Activated CD8-positive, alpha-beta memory T cell treated with anti-CD3 and anti-CD28 coated beads, Interleukin-2, amount 50 U/mL, for 24 hours (primary cell): ENCODE data around the gene SRSF9.
"Not testable (repeated sequence)": the region's sequence is repeated elsewhere in the genome, so short reads cannot be mapped to it uniquely, and the experiment has no call there.

ENCODE experiments used
- DNase-seq: peaks from one replicate; pipeline ENCODE4 v3.0.0-alpha.2; 2020; ENCODE audit errors: extremely low read depth

Gene SRSF9, protein sequence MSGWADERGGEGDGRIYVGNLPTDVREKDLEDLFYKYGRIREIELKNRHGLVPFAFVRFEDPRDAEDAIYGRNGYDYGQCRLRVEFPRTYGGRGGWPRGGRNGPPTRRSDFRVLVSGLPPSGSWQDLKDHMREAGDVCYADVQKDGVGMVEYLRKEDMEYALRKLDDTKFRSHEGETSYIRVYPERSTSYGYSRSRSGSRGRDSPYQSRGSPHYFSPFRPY

DNA sequence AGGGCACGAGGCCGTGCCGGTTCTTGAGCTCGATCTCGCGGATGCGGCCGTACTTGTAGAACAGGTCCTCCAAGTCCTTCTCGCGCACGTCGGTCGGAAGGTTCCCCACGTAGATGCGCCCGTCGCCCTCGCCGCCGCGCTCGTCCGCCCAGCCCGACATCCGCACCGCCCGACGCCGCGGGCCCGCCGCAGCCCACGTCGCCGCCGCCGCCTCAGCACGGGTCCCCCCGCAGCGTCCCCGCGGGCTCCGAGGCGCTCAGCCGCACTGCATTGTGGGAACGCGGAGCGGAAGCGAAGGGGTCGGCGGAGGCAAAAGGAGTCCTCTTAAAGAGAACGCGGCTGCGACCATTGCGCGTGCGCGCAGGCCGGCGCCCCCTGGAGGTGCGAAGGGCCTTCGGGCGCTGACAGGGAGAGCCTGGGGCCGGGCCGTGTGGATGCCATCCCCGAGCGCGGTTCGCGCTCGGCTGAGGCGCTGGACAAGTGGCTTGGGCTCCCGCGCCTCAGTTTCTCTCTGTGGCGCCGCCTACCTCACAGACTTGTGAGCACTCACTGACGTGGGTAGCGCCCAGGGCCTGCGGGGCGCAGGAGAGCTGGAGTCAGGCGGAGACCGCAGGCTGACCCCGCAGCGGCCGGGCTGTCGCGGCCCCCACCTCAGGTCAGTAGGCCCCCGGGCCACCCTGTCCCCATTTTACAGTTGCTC, at the start of gene SRSF9:
Gene SRSF9, minus strand, starts transcription at position 299 of the 700 bp plus-strand sequence. Its CDS starts 139 bp downstream, at position 160.
- DNase-seq: peak; percentile 91

DNA sequence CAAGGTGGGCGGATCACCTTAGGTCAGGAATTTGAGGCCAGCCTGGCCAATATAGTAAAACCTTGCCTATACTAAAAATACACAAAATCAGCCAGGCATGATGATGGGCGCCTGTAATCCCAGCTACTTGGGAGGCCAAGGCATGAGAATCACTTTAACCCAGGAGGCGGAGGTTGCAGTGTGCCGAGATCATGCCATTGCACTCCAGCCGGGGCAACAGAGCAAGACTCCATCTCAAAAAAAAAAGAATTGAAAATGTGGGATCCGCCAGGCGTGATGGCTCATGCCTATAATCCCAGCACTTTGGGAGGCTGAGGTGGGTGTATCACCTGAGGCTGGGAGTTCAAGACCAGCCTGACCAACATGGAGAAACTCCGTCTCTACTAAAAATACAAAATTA, 49.8 kb upstream of the SRSF9 start:
- not testable (repeated sequence) for DNase-seq

DNA sequence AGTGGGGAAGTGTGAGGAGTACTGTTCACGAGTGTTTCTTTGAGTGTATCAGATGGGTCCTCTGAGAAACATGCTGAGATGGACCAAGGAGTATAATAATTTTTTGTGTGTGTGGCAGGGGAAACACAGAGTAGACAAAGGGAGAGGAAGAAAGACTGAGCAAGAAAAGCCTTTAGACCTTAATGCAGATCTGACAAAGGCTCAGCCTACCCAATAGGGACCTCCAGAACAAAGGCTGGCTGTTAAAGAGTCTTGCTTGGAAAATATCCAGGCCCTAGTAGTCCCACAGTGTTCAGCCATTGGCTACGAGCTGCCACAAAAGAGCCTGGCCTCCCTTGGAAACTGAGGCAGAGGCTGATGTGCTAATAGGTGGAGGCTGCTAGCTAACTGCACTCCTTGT, 45.9 kb upstream of the SRSF9 start:
- no peak for DNase-seq

DNA sequence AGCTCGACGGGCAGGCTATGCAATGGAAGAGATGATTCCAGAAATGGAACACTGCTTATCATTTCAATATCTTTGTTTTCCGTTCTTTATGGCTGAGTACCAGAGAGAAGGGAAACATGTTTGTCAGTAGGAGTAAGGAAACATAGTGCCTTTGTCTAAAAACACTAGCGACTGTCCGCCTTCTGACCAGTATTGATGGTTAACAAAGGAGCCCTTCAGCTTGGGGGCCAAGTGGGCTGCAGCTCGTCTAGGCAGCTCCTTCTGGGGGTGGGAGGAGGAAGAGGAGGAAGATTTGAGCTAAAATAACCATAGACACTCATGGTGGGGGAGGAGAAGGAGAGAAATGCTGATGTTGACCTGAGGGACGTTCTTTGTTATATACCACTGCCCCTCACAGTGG, 44.5 kb upstream of the SRSF9 start:
- no peak for DNase-seq

DNA sequence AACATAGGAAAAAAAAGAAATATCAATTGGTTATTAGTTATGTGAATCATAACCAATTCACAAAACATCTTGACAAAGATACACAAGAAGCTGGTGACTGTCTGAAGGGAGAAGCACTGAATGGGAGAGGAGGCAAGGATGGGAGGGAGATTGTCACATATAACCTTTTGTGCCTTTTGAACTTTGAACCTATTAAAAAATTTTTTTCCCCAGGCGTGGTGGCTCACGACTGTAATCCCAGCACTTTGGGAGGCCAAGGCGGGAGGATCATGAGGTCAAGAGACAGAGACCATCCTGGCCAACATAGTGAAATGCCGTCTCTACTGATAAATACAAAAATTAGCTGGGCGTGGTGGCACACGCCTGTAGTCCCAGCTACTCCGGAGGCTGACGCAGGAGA, 39.0 kb upstream of the SRSF9 start:
- no peak for DNase-seq

DNA sequence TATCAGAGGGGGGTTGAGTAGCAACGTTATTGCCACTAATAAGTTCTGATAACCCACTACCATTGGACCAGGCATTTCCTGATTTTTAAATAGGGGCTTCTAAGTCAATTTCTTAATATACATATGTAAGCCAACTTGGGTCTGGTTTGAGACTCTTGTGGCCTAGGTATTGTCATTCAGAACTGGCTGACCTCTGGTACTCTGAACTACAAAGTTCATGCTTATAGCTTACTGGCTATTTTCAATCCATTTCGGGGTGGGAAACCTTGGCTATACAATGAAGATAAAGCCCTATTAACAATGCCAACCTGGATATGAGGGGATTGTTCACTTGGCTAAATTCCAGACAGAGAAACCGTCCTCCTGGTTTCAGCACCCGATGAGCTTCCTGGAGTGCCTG, 35.0 kb upstream of the SRSF9 start:
- no peak for DNase-seq

DNA sequence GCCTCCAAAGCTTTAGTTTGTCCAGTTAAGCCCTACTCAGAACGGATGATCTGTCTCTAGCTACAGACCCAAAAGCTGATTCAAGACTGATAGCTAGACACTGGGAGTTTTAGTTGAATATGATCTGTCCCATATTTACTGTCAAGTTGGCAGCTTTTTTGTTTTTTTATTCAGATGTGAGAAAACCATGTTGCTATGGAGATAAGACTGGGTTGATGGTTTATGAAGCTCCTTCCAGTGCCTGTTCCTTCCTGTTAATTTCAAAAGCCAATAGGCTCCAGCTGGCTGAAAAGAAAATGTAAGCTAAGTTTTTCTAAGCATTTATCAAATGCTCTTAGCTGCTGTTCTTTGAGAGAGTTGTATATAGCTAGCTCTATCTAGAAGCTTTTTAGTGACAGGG, 31.0 kb upstream of the SRSF9 start:
- DNase-seq: no peak

DNA sequence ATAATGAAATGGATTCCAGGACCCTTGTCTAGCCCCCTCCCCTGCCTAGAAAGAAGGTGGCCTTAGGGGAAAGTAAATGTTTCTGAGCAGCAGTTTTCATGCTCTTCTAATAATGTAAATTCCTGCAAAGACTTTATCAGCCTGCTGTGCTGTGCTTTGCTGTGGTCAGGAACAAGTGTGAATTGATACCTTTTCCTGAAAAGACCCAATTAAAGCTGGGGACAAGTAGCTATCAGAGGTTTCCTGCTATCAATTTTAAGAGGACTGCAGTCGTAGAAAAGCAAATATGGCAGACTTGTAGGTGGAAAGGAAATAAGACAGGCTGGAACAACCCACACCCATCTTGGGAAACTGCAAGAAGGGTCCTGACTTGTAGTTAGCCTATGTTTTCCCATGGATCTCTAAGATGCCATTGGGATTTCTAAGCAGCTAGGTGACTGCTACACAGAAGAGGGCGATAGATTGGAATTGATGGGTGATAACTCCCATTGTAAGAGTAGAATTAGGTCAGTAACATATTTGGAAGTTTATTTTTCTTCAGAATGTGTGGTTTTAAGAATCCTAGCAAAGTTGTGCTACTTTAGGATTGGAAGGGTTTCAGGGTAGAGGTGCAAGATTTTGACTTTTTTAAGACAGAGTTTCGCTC, 29.4 kb upstream of the SRSF9 start:
- no peak for DNase-seq

DNA sequence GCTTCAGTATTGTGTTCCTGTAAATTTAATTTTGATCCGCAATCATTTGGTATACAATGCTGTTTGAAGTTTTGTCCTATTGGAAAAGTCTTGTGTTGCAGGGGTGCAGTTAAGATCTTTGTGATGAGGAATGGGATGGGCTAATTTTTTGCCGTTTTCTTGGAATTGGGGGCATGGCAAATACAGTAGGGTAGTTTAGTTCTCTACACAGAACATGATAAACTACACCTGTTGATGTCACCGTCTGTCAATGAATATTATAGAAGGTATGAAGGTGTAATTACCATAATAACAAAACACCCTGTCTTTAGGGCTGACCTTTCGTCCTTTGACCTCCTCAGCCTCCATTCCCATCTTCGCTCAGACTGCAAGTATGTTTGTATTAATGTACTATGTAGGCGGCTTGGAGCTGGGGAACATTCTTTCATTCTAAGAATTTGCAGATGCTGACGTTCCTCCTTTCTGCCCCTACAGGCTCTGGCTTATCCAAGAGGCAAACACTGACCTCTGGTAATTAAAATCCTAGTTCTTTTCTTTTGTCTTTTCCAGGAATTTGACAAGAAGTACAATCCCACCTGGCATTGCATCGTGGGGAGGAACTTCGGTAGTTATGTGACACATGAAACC, 28.1 kb upstream of the SRSF9 start:
- no peak for DNase-seq

DNA sequence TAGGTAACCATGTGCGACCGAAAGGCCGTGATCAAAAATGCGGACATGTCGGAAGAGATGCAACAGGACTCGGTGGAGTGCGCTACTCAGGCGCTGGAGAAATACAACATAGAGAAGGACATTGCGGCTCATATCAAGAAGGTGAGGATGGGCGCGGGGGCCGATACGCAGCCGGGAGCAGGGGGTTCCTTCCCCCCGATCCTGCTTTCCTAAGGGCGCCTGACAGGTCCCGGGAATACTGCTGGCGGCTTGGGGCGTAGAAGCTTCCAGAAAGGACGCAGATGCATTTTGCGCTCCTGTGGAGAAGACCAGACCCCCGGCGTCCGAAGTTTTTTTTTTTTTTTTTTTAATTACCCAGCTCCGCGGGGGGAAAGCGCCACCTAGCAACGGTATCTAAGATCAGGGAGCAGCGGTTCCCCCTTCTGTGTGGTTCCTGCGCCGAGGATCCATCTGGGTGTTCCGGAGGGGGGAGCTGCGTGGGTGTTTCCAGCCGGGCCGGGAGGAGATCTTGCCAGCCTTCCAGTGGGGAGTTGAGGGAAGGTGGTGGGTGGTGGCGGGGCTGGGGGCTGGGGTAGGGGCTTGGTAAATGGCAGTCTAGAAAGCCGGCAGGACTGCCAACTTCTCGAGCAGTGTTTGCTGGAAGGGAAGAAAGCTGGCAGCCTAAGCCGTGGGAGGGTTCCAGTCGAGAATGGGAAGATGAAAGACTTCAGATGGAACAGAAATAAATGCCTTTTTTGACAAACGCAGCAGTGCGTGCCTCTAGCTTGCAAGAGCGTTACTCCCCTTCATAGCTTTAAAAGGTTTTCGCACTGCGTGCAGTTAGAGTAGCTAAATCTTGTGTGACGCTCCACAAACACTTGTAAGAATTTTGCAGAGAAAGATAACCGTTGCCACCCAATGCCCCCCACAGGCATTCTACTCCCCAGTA, 27.1 kb upstream of the SRSF9 start:
- no peak for DNase-seq

DNA sequence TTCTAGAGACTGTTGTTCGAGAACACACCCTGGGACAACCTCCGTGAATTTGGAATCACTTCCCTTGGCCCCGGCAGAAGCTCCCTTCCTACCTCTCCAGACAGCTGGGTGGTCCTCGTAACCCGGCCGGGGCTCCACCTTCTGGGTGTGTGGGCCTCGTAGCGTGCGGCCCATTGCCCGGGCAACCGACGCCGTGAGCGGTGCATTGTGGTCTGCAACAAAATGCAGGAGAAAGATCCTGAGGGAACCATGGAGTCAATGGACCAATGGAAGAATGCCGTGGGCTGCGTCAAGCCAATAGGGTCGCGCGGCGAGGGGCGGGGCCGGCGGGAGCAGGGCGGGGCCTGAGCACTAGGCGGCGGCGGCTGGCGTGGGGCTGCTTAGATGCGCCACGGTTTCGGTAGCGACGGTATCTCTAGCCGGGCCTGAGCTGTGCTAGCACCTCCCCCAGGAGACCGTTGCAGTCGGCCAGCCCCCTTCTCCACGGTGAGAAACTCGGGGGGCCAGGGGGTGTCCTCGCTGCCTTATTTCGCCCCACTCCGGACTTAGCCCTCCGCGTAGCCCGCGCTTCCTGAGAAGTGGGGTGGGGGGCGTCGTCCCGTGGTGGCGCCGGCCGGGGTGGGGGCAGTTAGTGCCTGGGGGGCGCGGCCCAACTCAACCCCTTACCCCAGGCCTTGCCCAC, 26.3 kb upstream of the SRSF9 start, which contains the start of gene DYNLL1:
Gene DYNLL1, plus strand, starts transcription at position 383 of the 682 bp plus-strand sequence. CDS start 309 bp downstream, outside the sequence.
- DNase-seq: peak; percentile 92

DNA sequence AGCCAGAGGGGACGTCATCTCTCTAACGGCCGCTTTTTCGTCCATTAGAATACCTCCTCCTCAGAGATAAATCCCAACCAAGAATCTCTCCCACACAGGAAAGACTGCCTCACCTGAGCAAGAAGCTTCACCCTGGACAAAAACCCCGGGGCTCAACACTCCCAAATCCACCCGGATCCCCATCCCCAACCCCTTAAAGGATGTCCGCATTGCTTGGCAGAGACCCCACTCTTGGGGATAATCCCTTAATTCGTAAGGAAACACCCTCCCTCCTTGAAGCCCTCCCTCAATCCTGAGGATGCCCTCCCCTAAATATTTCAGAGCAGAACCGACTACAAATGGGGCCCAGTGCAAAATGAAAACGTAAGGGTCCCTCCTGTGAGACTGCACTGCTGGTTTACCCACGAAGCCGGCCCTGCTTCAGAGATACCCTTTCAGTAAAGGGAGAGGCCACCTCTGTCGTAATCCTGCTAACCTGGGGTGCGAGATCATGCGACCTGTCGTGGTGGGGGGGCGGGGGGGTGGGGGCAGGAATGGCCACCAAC, 25.7 kb upstream of the SRSF9 start:
- no peak for DNase-seq

DNA sequence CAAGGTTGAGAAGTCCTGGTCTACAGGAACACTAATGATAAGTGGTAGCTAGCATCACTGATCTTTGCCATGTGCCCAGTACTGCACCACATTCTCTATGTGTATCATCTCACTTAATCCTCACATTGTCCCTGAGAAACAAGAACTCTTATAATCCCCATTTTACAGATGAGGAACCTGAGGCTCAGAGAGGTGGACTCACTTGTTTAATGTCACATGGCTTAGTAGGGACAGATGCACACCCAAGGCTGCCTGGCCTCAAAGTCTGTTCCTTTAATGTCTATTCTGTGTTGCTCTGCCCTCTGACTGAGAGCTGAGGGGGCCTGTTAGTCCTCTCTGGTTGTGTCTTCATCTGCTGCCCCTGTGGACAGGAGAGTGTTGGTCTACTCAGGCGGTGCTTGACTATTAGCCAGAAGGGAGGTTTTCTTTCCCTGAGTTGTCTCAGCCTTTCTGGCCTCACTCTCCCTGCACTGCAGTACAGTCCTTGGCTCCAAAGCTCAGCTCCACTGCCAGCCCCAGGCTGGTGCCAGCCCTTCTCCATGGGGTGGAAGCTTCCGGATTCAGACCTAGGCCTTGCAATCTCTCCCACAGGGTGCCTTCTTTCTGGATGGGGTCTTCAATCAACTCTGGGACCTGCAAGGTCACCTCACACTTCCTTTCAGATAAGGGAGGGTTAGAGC, 21.4 kb upstream of the SRSF9 start:
- DNase-seq: no peak

DNA sequence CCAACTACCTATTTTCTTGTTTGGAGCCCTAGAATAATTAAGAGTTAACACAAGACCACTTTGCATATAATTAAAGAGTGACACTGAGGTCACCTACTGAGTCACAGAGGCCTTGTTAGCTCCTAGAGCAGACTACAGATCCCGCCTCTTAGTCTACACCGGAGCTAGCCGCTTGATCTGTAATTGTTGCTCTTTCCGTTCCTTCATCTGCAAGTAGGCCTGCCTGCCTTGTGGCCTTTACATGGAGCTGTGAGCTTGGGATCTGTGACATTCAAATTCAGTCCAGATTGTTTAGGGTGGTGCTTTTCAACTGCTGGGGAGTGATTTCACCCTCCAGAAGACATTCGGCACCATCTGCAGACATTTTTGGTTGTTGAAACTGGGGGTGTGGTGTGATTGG, 20.8 kb upstream of the SRSF9 start:
- no peak for DNase-seq

DNA sequence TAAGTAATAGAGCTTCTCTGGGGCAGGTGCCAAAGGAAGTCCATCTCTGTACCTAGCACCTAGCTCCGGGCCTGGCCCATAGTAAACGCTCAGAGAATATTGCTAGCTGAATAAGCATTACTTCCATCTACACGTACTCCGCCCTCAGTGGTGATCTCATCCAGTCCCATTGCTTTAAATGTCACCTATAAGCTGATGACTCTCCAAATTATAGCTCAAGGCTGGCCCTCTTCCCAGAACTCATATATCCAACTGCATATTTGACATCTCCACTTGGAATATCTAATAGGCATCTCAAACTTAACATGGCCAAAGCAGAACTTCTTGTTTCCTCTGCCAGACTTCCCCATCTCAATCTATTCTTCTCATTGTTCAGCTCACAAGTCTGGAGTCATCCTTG, 19.5 kb upstream of the SRSF9 start:
- no peak for DNase-seq

DNA sequence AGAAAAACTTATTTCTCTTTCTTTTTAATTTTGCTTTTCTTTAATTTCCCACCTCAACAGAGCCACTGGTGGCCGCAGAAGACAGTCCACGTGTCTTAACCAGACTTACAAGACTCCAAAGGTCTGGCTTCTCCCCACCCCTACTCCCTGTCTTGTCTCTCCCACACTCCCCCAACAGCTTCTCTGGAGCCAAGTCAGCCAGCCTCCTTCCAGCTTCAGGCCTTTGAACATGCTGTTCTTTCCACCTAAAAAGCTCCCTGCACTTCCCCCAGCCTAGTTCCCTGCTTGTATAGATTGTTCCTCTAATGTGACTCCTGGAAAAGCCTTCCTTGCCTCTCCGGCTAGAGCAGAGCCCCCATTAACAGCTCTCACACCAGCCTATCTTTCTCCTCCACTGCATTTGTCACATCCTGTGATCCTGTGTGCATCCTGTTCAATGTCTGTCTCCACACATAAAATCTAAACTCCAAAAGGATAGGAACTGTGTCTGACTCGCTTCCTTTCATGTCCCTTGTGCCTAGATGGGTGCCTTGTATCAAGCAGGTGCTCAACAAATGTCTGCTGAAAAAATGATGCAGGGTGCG, 18.6 kb upstream of the SRSF9 start:
- DNase-seq: no peak

DNA sequence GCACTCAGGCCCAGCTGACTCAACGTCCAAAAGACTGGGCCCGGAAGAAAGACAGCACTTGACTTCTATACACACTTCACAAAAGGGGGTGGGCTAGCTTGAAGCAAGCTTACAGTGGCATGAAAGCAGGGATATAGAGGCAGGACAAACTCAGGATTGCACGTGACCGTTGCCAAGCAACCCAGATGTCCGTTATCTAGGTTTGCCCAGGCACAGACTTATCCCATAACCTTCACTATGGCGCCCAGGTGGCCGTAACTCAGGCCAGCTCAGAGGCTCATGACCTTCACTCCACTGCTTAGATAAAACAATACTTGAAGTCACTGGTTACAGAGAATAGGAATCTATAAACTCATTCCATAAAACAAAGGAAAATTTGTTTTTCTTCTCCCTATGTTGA, 18.0 kb upstream of the SRSF9 start:
- DNase-seq: not testable (repeated sequence)

DNA sequence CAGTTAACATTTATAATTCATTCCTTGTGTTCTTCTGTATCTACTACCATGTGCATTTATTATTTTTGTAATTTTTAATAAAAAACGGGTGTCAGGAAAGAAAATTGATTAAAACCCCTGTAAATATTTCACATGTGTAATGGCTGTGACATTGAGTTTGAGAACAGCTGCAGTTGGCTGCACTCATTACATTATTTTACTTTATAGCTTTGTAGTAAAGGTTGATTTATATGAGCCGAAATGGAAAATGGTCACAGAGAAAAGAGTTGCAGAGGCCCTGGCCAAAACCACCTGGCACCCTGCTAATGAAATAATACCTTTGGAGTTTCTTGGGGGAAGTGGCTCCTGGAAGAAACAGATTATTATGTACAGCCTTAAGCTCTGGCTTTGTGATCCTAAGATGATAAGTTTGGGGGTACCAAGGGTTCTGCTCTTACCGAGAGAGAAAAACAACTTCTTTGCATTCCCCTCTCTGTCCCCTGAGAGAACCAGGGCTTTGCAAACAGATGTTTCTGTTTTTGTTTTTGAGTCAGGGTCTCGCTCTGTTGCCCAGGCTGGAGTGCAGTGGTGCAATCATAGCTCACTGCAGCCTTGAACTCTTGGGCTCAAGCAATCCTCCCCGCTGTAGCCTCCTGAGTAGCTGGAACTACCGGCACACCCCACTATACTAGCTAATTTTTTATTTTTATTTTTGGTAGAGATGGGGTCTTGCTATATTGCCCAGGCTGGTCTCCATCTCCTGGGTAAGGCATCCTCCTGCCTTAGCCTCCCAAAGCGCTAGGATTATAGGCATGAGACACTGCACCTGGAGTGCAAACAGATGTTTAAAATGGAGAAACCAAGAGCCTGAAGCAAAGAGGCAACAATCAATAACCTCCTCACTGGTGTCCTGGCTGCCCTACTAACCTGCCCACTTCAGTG, 16.7 kb upstream of the SRSF9 start:
- DNase-seq: no peak

DNA sequence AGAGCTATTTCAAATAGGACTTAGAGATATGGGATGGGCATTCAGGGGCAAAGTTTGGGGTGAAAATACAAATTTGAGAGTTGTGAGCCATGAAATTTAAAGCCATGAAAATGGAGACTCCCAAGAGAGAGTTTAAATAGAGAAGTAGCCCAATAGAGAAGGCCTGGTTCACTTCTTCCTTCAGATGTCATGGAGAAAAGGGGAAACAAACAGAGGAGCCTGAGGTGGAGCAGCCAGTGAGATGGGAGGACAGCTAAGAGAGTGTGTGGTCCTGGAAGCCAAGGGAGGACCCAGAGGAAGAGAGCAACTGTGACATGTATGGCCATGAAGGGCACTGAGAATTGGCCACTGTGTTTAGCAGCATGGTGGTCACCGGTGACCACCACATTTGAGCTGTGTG, 14.1 kb upstream of the SRSF9 start:
- DNase-seq: no peak
